HG03342 (cell line): Measurements from ENCODE around the gene TUBB8B.
"Not testable (repeated sequence)": the region's sequence is repeated elsewhere in the genome, so short reads cannot be mapped to it uniquely, and the experiment has no call there.

Experiments used
- ATAC-seq: cut with Tn5 transposase; IDR thresholded peaks from one replicate; pipeline ENCODE4 v1.9.1; 2021; ENCODE audit warnings: mild to moderate bottlenecking, moderate library complexity; ENCODE audit not compliant: unreplicated experiment

The TUBB8B gene

DNA sequence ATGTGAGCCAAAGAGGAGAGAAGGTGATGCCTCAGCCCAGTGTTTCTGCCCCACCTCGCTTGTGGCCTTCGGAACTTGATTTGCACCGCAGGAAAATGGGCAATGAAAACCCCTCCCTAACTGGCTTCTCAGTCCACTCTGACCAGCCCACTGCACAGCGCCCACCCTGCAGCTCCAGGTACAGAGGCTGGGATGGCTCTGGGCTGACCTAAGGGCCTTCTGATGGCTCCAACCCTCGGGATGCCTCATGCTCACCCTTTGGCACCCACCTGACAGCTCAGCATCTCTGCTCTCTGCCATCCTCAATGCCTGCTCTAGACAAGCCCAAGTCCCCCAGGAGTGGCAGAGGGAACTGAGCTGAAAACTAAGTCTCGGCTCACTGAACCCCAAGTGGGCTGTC is 36.2 kb downstream of the TUBB8B start:
- not testable (repeated sequence) for ATAC-seq

DNA sequence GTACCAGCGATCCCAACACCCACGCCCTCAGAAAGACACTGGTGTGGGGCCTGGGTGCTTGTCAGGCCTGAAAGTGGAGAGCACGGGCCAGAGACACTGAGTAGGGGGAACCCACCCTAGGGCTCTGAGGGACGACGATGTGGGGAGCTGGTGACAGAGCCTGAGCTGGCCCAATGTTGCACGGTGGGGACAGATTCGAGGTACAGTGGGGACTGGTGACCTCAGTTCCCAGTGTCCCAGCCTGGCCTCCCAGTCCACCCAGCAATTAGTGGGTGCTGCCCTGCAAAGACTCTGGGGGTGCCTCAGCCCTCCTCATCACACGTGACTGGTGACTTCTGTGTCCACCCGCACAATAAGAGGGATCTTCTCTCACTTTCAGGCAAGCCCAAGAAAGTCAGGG is 36.6 kb downstream of the TUBB8B start:
- ATAC-seq, result not testable (repeated sequence)

DNA sequence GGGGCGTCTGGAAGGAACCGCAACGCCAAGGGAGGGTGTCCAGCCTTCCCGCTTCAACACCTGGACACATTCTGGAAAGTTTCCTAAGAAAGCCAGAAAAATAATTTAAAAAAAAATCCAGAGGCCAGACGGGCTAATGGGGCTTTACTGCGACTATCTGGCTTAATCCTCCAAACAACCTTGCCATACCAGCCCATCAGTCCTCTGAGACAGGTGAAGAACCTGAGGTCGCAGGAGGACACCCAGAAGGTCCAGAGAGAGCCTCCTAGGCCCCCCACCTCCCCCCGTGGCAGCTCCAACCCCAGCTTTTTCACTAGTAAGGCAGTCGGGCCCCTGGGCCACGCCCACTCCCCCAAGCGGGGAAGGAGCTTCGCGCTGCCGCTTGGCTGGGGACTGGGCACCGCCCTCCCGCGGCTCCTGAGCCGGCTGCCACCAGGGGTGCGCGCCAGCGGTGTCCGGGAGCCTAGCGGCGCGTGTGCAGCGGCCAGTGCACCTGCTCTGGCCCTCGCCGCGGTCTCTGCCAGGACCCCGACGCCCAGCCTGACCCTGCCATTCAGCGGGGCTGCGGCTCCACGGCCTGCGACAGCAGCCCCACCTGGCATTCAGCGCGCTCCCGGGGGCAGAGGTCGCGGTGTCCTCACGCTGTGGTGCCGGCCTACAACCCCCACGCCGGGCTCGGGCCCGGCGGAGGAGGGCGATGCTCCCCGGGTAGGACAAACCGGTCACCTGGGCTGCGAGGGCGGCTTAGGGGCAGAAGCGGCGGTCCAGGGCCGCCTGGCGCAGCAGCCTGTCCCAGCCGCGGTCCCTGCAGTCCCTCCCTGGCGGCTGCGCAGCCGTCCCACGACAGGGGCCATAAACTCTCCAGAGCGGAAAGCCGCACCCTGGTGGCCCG is 37.8 kb downstream of the TUBB8B start:
- not testable (repeated sequence) for ATAC-seq

DNA sequence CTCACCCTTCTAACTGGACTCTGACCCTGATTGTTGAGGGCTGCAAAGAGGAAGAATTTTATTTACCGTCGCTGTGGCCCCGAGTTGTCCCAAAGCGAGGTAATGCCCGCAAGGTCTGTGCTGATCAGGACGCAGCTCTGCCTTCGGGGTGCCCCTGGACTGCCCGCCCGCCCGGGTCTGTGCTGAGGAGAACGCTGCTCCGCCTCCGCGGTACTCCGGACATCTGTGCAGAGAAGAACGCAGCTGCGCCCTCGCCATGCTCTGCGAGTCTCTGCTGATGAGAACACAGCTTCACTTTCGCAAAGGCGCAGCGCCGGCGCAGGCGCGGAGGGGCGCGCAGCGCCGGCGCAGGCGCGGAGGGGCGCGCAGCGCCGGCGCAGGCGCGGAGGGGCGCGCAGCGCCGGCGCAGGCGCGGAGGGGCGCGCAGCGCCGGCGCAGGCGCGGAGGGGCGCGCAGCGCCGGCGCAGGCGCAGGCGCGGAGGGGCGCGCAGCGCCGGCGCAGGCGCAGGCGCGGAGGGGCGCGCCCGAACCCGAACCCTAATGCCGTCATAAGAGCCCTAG is 38.7 kb downstream of the TUBB8B start:
- not testable (repeated sequence) for ATAC-seq

DNA sequence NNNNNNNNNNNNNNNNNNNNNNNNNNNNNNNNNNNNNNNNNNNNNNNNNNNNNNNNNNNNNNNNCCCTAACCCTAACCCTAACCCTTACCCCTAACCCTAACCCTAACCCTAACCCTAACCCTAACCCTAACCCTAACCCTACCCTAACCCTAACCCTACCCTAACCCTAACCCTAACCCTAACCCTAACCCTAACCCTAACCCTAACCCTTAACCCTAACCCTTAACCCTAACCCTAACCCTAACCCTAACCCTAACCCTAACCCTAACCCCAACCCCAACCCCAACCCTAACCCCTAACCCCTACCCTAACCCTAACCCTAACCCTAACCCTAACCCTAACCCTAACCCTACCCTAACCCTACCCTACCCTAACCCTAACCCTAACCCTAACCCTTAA is 39.5 kb downstream of the TUBB8B start:
- ATAC-seq, result not testable (repeated sequence)
